Loucy (cell line): Measurements from ENCODE around the gene HEATR5A.
"Not testable (repeated sequence)": the region's sequence is repeated elsewhere in the genome, so short reads cannot be mapped to it uniquely, and the experiment has no call there.

Experiments used
- CTCF ChIP-seq: fragments of 200-600 bp; sonication (generic); conservative IDR thresholded peaks from 2 replicates; pipeline ENCODE4 v1.5.1; 2014; ENCODE audit warnings: mild to moderate bottlenecking, antibody characterized with exemption, low read length
- EZH2phosphoT487 ChIP-seq: fragments of 200-600 bp; IDR thresholded peaks from 2 replicates; pipeline ENCODE4 v1.6.1; 2018; ENCODE audit warnings: antibody characterized with exemption, mild to moderate bottlenecking, moderate library complexity, borderline replicate concordance

DNA sequence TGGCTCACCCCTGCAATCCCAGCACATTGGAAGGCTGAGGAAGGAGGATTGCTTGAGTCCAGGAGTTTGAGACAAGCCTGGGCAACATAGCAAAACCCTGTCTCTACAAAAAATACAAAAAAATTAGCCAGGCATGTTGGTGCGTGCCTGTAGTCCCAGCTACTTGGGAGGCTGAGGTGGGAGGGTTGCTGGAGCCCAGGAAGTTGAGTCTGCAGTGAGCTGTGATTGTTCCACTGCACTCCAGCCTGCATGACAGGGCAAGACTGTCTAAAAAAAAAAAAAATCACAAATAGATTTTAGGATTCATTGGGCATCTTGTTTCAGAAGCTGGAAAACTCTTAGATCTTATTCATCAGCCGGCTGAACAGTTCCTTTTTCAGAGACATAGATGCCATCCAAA, 42.1 kb upstream of the HEATR5A start:
- not testable (repeated sequence) for TF ChIP-seq CTCF, EZH2phosphoT487
